Measurements from ENCODE around the gene DHX35. TPM values are rescaled to one million over a fixed set of nuclear protein-coding genes. Genes with fewer than 3 reads are reported as not detected.

DHX35 gene
- polyA plus RNA-seq, 1 donor from 2014 or later: 21.3 TPM

DNA sequence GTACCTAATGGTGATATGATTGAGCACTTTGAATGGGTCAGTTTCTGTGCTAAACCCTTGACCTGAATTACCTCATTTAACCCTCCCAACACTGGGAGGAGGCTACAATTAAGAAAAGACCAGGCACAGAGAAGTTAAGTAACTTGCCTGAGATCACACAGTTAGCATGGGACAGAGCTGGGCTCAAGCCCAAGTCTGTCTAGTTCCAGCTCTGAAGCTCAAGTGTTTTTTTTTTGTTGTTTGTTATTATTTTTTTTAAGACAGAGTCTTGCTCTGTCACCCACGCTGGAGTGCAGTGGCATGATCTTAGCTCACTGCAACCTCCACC lies 31.9 kb upstream of the DHX35 start:
- H3K36me3 ChIP-seq (ENCODE audit: insufficient read depth, low read length): no peaks in the 10 kb centered on the region
- H3K4me2 ChIP-seq (ENCODE audit: low read length): no peak overlapping the region
- no peaks in the 10 kb centered on the region for H3K9me2 ChIP-seq (ENCODE audit: insufficient read depth, low read length)
- H3K9me3 ChIP-seq (ENCODE audit: low read length): no peaks in the 10 kb centered on the region
- H2AFZ ChIP-seq (ENCODE audit: low read depth, low read length): no peak overlapping the region
- H3F3A ChIP-seq (ENCODE audit: insufficient read depth, low read length, poor library complexity, severe bottlenecking): no peaks in the 10 kb centered on the region
- H3K27ac ChIP-seq (ENCODE audit: low read length): no peak overlapping the region
- no peaks in the 10 kb centered on the region for H3K27me3 ChIP-seq (ENCODE audit: insufficient read depth, low read depth, low read length)
- no peak overlapping the region for H3K4me3 ChIP-seq (ENCODE audit: low read length)
- no peaks in the 10 kb centered on the region for H4K20me1 ChIP-seq (ENCODE audit: insufficient read depth)
- H3K79me2 ChIP-seq (replicated peaks; ENCODE audit: insufficient read depth, low read length): peaks cover 36% of the 10 kb centered on the region
- TF ChIP-seq TAF1 (IDR thresholded peaks at IDR 0.05; ENCODE audit: low read depth): no peak
- TF ChIP-seq, protein P1, sequence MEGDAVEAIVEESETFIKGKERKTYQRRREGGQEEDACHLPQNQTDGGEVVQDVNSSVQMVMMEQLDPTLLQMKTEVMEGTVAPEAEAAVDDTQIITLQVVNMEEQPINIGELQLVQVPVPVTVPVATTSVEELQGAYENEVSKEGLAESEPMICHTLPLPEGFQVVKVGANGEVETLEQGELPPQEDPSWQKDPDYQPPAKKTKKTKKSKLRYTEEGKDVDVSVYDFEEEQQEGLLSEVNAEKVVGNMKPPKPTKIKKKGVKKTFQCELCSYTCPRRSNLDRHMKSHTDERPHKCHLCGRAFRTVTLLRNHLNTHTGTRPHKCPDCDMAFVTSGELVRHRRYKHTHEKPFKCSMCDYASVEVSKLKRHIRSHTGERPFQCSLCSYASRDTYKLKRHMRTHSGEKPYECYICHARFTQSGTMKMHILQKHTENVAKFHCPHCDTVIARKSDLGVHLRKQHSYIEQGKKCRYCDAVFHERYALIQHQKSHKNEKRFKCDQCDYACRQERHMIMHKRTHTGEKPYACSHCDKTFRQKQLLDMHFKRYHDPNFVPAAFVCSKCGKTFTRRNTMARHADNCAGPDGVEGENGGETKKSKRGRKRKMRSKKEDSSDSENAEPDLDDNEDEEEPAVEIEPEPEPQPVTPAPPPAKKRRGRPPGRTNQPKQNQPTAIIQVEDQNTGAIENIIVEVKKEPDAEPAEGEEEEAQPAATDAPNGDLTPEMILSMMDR (IDR thresholded peaks at IDR 0.05; ENCODE audit: poor library complexity, severe bottlenecking): no peak
- no peak for TF ChIP-seq EP300 (conservative IDR thresholded peaks at IDR 0.05; ENCODE audit: poor library complexity, severe bottlenecking)
- TF ChIP-seq POLR2AphosphoS5 (IDR thresholded peaks at IDR 0.05): no peak
- TF ChIP-seq SMC3 (conservative IDR thresholded peaks at IDR 0.05; ENCODE audit: poor library complexity): no peak
- no peak for TF ChIP-seq MXI1 (conservative IDR thresholded peaks at IDR 0.05; ENCODE audit: poor library complexity, severe bottlenecking)
- TF ChIP-seq EZH2 (IDR thresholded peaks at IDR 0.05; ENCODE audit: borderline replicate concordance, insufficient read depth, low read length, poor library complexity, severe bottlenecking): no peak
- TF ChIP-seq, protein P2, sequence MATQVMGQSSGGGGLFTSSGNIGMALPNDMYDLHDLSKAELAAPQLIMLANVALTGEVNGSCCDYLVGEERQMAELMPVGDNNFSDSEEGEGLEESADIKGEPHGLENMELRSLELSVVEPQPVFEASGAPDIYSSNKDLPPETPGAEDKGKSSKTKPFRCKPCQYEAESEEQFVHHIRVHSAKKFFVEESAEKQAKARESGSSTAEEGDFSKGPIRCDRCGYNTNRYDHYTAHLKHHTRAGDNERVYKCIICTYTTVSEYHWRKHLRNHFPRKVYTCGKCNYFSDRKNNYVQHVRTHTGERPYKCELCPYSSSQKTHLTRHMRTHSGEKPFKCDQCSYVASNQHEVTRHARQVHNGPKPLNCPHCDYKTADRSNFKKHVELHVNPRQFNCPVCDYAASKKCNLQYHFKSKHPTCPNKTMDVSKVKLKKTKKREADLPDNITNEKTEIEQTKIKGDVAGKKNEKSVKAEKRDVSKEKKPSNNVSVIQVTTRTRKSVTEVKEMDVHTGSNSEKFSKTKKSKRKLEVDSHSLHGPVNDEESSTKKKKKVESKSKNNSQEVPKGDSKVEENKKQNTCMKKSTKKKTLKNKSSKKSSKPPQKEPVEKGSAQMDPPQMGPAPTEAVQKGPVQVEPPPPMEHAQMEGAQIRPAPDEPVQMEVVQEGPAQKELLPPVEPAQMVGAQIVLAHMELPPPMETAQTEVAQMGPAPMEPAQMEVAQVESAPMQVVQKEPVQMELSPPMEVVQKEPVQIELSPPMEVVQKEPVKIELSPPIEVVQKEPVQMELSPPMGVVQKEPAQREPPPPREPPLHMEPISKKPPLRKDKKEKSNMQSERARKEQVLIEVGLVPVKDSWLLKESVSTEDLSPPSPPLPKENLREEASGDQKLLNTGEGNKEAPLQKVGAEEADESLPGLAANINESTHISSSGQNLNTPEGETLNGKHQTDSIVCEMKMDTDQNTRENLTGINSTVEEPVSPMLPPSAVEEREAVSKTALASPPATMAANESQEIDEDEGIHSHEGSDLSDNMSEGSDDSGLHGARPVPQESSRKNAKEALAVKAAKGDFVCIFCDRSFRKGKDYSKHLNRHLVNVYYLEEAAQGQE (IDR thresholded peaks at IDR 0.05; ENCODE audit: borderline replicate concordance): no peak
- no peak for TF ChIP-seq RAD21 (conservative IDR thresholded peaks at IDR 0.05)
- no peak overlapping the region for H3K9ac ChIP-seq (ENCODE audit: low read length)

DNA sequence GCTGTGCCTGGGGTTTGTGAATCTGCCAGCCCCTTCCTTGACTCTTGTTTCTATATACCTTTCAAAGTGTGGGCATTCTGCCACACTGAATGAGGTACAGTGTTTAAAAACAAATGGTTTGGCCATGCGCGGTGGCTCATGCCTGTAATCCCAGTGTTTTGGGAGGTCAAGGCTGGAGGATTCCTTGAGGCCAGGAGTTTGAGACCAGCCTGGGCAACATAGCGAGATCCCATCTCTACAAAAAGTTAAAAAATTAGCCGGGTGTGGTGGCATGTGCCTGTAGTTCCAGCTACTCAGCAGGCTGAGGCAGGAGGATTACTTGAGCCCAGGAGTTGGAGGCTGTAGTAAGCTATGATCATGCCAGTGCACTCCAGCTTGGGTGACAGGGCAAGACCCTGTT lies 30.2 kb upstream of the DHX35 start:
- Histone ChIP-seq H4K20me1 (ENCODE audit: insufficient read depth) (no peaks in the 10 kb centered on the region), H2AFZ (ENCODE audit: low read depth, low read length) (no peak overlapping the region)
- TF ChIP-seq SMC3 (conservative IDR thresholded peaks at IDR 0.05; ENCODE audit: poor library complexity) (no peak), TAF1 (IDR thresholded peaks at IDR 0.05; ENCODE audit: low read depth) (no peak), RAD21 (conservative IDR thresholded peaks at IDR 0.05) (no peak), POLR2AphosphoS5 (IDR thresholded peaks at IDR 0.05) (no peak), MXI1 (conservative IDR thresholded peaks at IDR 0.05; ENCODE audit: poor library complexity, severe bottlenecking) (no peak), EP300 (conservative IDR thresholded peaks at IDR 0.05; ENCODE audit: poor library complexity, severe bottlenecking) (no peak)

More for the DNA sequence above, 30.2 kb upstream of the DHX35 start:
- Histone ChIP-seq H3K9me2 (ENCODE audit: insufficient read depth, low read length) (no peaks in the 10 kb centered on the region), H3K36me3 (ENCODE audit: insufficient read depth, low read length) (no peaks in the 10 kb centered on the region), H3K79me2 (replicated peaks; ENCODE audit: insufficient read depth, low read length) (peaks cover 38% of the 10 kb centered on the region), H3F3A (ENCODE audit: insufficient read depth, low read length, poor library complexity, severe bottlenecking) (no peaks in the 10 kb centered on the region), H3K27me3 (ENCODE audit: insufficient read depth, low read depth, low read length) (no peaks in the 10 kb centered on the region), H3K9ac (ENCODE audit: low read length) (no peak overlapping the region), H3K4me3 (ENCODE audit: low read length) (no peak overlapping the region), H3K27ac (ENCODE audit: low read length) (no peak overlapping the region), H3K4me2 (ENCODE audit: low read length) (no peak overlapping the region), H3K9me3 (ENCODE audit: low read length) (no peaks in the 10 kb centered on the region)

Data from neural cell (in vitro differentiated cells).